Pulmonary artery endothelial cell (primary cell): ENCODE measurements around the gene COL4A1. TPM values are rescaled to one million over a fixed set of nuclear protein-coding genes. Genes with fewer than 3 reads are reported as not detected.

Experiments
- DNase-seq: peaks from one replicate; pipeline ENCODE4 v3.0.0-alpha.2; 2011; ENCODE audit warnings: low read depth, low spot score
- total RNA-seq: library from RNA; depleted of rRNA; stranded (reverse); fragments of >200 nt; gene quantifications from 2 replicates; pipeline ENCODE4 v1.2.3, GENCODE V29; 2014

COL4A1 gene
- total RNA-seq, 1 donor from 2014 or later: 350 TPM

DNA sequence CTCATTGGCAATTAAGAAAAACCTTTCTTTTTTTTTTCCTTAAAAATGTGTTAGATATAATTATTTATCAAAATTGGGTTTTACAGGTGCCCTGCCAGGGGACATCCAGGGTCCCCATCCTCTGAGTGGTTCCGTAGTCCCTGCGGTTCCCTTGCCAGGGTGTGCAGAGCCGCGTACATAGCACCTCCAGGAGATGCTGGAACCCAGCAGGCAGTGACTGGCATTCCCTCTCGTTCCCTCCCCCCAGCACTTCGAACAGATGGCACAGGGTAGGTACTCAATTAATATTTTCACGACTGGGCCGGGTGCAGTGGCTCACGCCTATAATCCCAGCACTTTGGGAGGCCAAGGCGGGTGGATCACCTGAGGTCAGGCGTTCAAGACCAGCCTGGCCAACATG is 82.0 kb downstream of the COL4A1 start:
- DNase-seq: no peak

DNA sequence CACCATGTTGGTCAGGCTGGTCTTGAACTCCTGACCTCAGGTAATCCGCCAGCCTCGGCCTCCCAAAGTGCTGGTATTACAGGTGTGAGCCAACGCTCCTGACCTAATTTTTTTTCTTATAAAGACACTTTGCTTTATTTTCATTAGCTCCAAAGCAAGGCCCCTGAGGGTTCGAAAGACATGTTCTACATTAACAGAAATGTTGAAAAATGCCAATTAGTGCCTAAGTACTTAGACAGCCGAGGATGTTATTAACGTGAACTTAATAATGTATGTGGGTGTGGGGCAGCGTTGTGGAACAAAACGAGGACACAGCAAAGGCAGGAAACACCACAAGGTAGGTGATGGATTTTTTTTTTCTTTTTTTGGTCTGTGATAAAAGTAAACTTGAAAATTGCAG is 82.4 kb downstream of the COL4A1 start:
- no peak for DNase-seq

DNA sequence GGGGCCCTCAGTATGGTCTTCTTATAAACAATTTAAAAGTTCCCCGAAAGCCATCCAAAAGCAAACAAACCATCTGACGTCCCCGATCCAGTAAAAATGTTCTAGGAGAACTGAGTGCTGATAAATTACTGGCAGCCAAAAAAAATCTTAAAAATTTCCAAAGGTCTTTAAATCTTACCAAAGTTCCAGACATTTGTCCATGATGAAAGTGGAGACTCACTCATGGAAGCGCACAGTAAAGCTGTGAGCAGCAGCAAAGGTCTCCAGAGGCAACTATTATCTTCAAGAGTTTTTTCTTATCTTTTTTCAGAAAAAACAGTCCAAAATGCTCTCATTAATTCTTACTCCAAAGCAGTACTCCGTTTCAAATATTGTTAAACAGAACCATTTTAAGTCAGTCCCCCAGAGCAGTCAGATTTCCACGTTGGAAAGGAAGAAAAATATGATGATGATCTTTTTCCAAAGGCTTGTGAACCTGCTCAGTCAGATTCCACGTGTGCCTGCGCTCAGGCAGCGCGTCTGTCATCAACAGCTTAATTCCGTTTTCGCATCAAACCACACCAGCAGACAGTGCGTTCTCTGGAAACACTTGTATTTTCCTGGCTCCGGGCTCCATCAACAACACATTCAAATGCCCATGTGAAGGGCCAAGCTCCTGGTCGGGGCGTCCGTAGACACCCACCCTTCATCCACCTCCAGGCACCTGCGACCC is 85.4 kb downstream of the COL4A1 start:
- DNase-seq: no peak

DNA sequence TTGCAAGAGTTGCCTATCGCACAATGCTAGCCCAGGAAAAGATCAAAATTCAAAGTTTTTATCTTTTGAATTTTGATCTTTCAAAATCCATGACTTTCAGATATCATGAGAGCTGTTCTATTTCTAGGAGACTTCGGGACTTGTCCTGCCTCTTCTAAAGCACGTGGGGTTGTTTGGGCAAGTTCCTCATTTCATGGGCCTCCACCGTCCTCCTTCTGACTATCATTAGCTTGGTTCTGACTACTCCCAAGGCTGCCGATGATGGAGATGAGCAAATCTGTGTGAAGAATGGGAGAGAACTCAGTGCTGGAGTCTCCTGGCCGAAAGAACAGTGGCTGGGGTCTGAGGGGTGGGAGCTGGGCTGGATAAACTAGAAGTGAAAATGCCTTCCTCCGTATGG is 86.5 kb downstream of the COL4A1 start:
- DNase-seq: no peak

DNA sequence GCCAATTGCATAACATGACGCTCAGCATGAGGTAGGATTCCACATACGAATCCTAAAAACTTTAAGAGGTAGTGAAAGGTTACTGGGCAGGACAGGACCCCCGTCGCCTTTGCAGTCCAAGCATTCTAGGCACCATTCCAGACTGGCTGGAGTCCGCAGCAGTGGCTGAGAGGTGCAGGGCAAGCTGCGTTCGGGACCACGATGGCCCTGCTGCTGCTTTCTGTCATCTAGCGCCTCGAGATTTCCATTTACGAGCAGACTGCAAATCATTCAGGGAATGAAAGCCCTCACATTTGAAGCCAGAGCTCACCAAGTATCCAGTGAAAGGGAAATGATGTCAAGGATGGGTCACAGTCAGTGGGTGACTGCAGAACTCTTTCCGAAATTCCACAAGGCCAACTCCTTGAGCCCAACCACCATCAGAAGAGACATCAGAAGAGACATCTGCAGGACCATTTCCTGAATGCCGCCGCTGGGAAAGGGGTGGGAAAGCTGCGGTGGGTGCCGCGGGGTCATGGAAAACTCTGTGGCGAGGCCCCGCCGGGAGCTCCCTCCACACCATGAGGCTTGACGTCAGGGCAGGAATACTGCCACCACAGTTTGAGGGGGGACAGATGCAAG is 88.3 kb downstream of the COL4A1 start:
- no peak for DNase-seq

DNA sequence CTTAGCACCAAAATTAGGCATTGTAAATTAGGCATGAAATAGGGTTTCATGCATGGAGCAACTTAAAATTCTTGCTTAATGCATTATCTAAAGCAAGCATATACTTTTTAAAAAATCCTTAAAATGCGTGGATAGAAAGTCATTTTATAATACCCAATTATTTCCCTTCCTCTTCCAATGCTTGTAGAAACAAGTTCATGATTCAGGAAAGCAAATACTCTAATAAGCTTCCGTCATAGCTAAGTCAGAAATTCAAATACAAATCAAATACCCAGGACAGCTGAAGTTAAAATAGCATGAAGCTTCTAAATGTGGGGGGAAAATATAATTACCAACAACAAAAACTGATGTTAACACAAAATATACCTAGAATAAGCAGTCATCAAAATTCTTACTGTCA is 89.1 kb downstream of the COL4A1 start:
- DNase-seq: no peak

DNA sequence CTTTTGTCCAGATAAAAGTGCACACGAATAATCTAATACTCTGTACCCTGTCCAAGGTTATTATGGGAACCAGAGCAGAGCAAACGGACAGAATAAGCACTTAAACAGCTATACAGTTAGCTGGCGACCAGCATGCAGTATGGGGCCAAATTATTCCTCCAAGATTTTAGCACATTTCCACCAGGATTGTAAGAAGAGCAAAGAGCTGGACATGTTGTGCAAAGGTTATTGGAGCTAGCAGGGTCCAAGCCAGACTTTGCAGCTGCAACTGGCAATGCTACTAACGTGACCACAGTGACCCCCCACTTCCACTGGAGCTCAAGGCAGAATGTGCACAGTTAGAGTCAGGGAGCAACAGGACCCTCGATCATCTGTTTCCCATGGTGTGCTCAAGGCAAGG is 89.9 kb downstream of the COL4A1 start:
- DNase-seq: no peak

DNA sequence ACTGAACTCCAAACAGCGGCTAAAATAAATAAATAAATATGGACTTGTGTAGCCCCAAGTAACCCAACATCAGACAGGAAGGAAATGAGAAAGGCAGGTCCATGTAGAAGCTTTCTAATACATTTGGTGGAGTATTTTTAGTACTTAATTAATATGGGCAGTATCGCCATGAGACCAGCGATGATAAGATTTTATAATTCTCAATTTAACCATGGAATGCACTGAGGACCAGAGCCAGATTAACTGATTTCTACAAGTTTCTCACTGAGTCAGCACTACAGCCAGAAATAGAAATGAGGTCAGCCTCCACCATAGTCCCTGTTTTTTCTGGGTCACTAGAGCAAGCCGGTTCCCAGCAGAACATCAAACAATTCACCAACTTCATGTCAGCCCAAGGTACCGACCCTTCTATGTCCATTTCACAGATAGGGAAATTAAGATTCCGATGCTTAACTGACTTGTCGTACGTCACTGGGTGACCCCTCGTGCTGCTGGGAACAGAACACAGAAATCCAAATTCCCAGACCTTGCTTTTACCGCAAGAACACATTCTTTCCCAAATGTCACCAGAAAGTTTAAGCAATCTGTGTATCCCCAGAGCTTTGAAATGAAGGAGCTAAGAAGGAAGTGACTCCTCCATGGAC is 90.4 kb downstream of the COL4A1 start:
- DNase-seq: no peak

DNA sequence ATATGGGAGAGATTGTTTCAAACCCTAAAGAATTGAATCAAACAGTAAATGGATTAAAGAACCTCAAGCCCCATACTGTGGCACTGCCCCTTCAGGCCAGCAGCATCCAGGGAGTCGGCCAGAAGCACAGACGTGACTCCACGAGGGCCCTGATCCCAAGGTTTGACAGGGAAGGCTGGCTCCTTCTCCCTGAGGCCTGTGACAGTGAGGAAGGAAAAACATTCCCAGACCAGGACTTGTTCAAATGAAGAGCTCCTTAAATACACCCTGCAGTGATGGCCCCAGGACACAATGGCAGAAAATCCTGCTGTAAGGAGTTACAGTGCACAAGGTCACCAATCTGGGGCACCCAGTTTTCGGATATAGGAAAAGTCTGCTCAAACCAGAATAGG is 91.0 kb downstream of the COL4A1 start:
- DNase-seq: no peak

DNA sequence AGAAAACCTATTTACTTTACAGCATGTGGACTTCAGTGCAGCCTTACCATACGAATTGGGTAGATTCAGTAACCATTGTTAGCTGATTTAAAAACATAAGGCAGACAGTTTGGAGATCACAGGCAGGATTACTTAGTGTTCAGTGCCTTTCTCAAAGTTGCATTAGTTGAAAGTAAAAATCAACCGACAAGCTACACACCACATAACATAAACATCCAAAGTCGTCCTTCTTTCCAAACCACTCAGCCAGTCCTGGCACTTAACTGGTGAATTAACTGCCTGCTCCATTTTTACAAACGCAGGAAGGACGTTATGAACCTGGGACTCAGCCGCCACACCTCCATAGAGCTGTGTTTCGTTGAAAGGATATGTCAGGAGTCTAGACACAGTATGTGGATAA is 91.4 kb downstream of the COL4A1 start:
- no peak for DNase-seq

DNA sequence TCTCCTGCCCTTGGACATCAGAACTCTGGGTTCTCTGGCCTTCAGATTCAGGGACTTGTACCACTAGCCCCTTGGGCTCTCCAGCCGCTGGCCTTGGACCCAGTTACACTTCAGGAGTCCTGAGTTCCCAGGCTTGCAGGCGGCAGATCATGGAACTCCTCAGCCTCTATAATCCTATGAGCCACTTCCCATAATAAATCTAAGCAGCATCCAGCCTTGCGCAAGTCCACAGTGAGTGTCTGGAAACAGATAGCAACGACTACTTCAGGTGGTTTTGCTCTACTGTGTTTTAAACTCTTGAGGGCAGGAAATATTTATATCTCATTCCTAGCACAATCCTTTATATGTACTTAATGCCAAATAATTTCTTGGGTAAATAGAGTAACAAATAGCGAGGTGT is 92.3 kb downstream of the COL4A1 start:
- DNase-seq: no peak

DNA sequence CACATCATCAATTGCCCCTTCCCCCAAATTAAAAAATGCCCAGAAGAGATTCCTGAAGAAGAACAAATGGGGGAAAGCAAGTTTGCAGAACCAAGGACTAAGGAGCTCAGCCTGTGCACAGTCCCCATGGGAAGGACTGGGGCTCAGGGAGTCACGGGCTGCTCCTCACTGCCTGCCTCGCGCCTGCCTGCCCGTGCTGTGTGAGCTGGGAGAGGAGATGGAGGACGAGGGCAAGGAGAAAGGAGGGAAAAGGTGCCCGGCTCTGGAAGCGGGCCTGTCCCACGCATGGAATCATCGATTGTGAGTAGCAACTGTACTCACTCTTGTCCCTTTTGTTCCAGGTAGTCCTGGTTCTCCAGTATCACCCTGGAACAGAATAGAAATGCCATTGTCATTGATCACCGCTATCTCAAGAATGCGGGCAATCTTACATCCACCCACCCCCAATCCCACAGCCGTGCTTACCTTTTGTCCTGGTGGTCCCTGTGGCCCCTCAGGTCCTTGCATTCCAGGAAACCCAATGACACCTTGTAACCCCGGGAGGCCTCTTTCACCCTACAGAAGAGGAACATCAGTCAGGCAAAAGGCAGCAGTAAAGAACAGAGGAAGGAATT is 93.4 kb downstream of the COL4A1 start:
- DNase-seq: no peak

DNA sequence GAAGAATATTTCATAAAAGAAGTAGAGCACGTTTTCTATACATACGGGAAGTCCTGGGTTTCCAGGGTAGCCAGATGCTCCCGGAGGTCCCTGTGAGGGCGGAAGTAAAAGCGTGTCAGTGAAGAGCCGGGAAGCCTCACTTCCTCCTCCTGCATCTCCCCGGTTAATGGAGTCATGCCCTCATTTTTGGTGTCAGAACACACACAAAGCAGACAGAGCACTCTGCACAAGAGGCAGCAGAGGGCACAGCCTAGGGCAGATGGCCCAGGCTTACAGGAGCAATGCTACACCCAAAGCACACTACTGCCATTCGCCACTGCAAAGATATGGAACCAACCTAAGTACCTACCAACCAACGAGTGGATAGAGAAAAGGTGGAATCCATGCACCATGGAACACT is 94.4 kb downstream of the COL4A1 start:
- DNase-seq: no peak

DNA sequence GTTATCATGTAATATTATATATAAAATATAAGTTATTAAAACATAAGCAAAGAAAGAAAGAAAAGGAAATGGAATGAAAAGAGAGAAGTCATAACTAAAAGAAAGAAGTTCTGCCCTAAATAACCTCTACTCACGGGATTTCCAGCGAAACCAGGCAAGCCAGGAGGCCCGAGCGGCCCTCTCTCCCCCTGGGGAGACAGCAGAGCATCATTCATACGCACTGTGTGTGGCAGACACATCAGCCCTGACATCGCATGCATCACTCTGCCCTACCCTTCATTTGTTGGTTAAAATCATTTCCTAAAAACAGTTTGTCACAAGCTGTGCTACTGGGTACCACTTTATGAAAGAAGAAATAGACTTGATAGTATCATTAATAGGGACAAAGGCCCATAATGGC is 95.2 kb downstream of the COL4A1 start:
- DNase-seq: no peak

DNA sequence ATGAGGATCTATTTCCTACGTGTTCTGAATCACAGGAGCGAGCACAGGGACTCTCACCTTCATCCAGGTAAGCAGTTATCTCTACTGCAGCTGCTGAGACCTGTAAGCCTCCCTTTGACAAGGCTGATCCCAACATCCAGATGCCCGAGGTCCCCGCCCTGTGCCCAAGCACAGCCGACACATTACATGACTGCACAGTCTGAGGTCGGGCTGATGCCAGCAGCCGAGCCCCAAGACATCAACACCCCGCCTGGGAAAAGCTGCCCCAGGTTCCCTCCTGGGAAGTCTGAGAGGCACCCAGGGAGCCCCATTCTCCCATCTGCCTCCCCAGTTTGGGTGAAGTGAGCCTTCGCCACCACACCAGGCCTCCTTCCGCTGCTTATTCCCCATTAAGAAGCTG is 95.9 kb downstream of the COL4A1 start:
- DNase-seq: no peak

DNA sequence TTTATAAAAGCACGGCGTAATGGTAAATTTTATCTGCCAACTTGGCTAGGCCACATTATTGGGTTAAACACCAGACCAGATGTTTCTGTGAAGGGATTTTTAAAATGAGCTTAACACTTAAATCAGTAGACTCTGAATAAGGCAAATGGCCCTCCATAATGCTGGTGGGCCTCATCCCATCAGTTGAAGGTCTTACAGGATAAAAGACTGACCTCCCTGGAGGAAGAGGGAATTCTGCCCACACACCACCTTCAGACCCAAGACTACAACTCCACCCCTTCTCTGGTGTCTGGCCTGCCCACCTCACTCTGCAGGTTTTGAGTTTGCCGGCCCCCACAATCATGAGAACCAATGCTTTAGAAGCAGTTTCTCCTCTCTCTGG is 96.4 kb downstream of the COL4A1 start:
- DNase-seq: no peak

DNA sequence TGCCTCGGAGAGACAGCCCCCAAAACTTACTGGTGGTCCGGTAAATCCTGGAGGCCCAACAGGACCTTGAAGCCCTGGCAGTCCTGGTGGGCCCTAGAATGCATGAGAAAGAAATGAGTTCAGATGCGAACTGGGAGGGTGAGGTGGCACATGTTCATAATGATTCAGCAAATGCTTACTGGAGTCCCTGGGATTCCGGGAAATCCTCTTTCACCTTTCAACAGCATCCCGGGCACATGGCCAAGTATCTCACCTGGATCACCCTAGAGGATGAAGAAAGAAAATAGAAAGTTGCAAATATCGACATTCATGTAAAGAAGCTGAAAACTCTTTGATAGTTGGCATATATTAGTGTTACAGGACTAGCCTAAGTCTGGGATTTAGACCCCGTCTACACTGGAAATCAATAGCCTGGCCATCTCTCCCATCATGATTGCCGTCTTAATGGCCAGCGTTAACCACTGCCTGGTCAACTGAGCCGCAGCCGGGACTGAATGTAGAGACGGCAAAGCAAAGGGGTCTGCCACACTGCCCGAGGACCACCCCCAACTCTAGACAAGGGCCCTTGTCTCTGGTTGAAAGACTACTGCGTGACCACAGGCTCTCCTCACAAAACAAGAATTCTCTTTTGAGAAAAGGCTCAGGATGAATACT is 96.9 kb downstream of the COL4A1 start:
- no peak for DNase-seq

DNA sequence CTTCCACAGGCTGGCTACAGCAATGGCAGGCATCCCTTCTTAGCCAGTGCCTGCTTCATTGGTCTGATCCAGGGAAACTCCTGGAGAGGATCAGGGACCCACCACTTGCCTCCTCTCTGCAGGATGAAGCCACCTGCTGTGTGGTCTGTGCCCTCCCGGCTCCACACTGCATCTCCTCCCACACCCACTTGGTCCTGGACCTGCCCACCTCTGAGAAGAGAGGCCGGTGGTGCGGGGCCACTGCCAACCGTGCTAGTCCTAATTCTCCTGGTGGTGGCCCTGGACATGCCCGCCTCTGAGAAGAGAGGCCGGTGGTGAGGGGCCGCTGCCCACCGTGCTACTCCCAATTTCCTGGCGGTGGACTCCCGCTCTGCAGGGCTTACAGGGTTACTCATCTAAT is 98.8 kb downstream of the COL4A1 start:
- no peak for DNase-seq

DNA sequence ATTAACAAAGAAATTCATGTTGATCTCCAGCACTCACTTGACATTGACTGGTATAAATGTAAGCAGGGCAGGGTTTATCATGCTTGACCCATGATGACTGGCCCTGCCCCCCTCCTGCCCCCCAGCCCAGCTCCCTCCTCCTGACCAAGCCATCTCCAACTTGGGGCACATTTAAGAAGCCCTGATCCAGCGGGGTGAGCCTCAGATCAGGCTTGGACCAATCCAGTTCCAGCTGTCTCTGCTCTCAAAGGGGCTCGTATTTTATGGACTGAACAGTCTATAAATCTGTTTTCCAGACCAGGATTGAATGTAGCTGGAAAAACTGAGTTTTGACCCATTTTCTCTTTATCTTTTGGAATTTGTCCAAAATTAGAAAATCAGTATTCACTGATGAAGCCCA is 100.0 kb downstream of the COL4A1 start:
- no peak for DNase-seq

DNA sequence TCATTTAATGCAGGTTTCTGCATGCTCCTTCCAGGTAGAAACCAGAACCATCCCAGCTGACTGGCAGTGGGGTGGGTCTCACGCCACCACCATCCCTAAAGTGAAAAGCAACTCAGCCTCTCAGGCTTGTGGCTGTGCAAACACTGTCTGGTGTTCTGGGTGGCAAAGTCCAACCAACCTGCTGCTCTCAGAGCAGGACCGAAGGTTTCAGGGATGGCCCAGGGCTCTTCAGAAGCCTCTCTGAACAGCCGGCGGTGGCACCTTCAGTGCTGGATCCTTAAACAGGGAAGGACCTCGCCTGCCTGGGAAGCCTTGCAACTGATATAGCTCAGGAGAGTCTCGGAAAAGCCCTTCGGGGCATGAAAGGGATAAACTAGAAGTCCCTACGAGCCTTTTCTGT is 100.8 kb downstream of the COL4A1 start:
- no peak for DNase-seq

DNA sequence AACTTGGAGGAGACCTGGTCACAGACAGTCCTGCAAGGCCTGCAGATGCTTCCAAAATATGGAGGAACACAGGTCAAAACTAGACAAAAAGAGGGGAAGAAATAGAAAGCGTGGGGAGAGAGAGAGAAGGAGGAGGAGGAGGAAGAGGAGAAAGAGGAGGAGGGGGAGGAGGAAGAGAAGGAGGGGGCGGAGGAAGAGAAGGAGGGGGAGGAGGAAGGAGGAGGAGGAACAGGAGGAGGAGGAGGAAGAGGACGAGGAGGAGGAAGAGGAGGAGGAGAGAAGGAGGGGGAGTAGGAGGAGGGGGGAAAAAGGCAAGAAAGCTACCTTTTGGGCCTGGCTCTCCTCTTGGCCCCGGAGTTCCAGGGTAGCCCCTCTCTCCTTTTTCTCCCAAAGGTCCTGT is 105.8 kb downstream of the COL4A1 start:
- DNase-seq: no peak

DNA sequence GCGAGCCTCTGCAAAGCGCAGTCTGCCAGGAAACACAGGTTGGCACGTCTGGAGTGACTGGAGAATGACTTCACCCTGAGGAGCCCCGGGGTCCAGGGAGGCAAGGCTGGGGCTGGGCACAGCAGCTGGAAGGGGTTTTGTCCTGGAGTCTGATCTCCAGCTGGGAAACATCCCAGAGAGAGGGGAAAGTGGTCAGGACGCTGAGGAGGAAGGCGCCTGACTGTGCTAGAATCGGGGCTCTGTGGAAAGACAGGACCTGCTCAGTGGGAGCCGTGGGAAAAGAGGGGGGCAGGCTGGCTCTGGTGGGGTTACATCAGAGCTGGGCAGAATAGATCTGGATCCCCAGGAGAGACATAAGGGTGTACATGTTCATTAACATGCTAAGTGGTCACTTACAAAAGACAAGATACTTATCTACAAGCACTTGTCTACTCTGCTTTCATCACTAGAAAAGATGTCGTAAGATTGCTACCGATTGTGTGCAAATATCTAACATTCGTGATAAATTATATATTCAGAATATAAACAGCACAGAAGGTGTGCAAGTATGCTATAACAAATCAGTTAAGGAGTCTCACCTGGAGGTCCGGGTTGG is 106.6 kb downstream of the COL4A1 start:
- DNase-seq: no peak
